GM21447 (cell line): ENCODE data around the gene FPR2.

ENCODE experiments used
- ATAC-seq: cut with Tn5 transposase; IDR thresholded peaks from one replicate; pipeline ENCODE4 v1.9.1; 2021; ENCODE audit not compliant: unreplicated experiment

FPR2 gene

GRCh38 chr19:51781999-51782398, 21.0 kb downstream of the FPR2 start:
- no peak for ATAC-seq

GRCh38 chr19:51783372-51783771, 22.4 kb downstream of the FPR2 start:
- no peak for ATAC-seq

- ATAC-seq, result no peak
These were observed 23.3 kb downstream of the FPR2 start for GRCh38 chr19:51784109-51784785.

- no peak for ATAC-seq
These were observed 24.1 kb downstream of the FPR2 start for GRCh38 chr19:51784922-51785690.

- ATAC-seq, result no peak
These were observed 25.9 kb downstream of the FPR2 start for GRCh38 chr19:51786646-51787494.

GRCh38 chr19:51788029-51788428, 27.0 kb downstream of the FPR2 start:
- ATAC-seq, result no peak

- ATAC-seq, result no peak
These were observed 28.2 kb downstream of the FPR2 start for GRCh38 chr19:51789061-51789795.

GRCh38 chr19:51792932-51793331, 32.0 kb downstream of the FPR2 start:
- no peak for ATAC-seq

GRCh38 chr19:51793994-51794393, 33.0 kb downstream of the FPR2 start:
- ATAC-seq, result no peak

- no peak for ATAC-seq
These were observed 34.0 kb downstream of the FPR2 start, which contains the start of gene FPR3 for GRCh38 chr19:51794885-51795490. Gene FPR3 (plus strand): TSS chr19:51795157. CDS start chr19:51823749, 28,592 bp downstream.

- ATAC-seq, result no peak
These were observed 35.3 kb downstream of the FPR2 start for GRCh38 chr19:51796195-51796679.

GRCh38 chr19:51797480-51797879, 36.5 kb downstream of the FPR2 start:
- ATAC-seq, result no peak

GRCh38 chr19:51798062-51798461, 37.1 kb downstream of the FPR2 start:
- no peak for ATAC-seq

GRCh38 chr19:51799034-51799773, 38.2 kb downstream of the FPR2 start:
- no peak for ATAC-seq

GRCh38 chr19:51799774-51800472, 38.9 kb downstream of the FPR2 start:
- no peak for ATAC-seq

- ATAC-seq, result no peak
These were observed 39.7 kb downstream of the FPR2 start for GRCh38 chr19:51800473-51801244.

GRCh38 chr19:51802775-51803174, 41.8 kb downstream of the FPR2 start:
- ATAC-seq, result no peak

GRCh38 chr19:51803519-51803918, 42.5 kb downstream of the FPR2 start:
- ATAC-seq, result no peak
